ENCODE measurements around the gene TEC. TPM values are rescaled to one million over a fixed set of nuclear protein-coding genes. Genes with fewer than 3 reads are reported as not detected.

Gene TEC
- total RNA-seq, 2 experiments from 2014 or later: 2.8 TPM

- no peak for ATAC-seq (ENCODE audit: poor library complexity)
- intact Hi-C loops (cut with DNase I, micrococcal nuclease): loop anchor here in 1 of 2 experiments (5.0 kb wide), 1 partner anchor 344 kb away; no protein-coding TSS in a partner anchor
These were observed 8.4 kb downstream of the TEC start for GRCh38 chr4:48261281-48261680.

GRCh38 chr4:48259748-48260147 is 9.9 kb downstream of the TEC start:
- H3K27me3 ChIP-seq (ENCODE audit: control insufficient read depth in 1 of 2, insufficient read depth in 2 of 2, low read length in 2 of 2): no peaks in the 10 kb centered on the region
- no peak overlapping the region for H3K4me3 ChIP-seq (ENCODE audit: low read length)
- no peaks in the 10 kb centered on the region for H3K4me1 ChIP-seq (ENCODE audit: insufficient read depth, low read length)
- no peaks in the 10 kb centered on the region for H3K9me3 Mint-ChIP-seq
- intact Hi-C loops (cut with DNase I, micrococcal nuclease): loop anchor here in 1 of 2 experiments (5.0 kb wide), 1 partner anchor 342 kb away; no protein-coding TSS in a partner anchor
- ATAC-seq (ENCODE audit: poor library complexity) (no peak), DNase-seq (no peak)
- ChIA-PET POLR2A (no interaction called here), CTCF (no interaction called here)
- H3K4me3 Mint-ChIP-seq: no peak overlapping the region
- H3K27ac Mint-ChIP-seq: no peak overlapping the region
- H3K27me3 Mint-ChIP-seq: peaks cover 6% of the 10 kb centered on the region
- no peak for TF ChIP-seq CTCF (IDR thresholded peaks at IDR 0.05)
- no peaks in the 10 kb centered on the region for H3K36me3 Mint-ChIP-seq (ENCODE audit: low read depth)
- H3K4me1 Mint-ChIP-seq (ENCODE audit: low read depth): peaks cover 7% of the 10 kb centered on the region
- H3K36me3 ChIP-seq (ENCODE audit: insufficient read depth, low read length): no peaks in the 10 kb centered on the region
- H3K27ac ChIP-seq (ENCODE audit: low read depth in 1 of 2, low read length in 2 of 2): no peak overlapping the region
- no peaks in the 10 kb centered on the region for H3K9me3 ChIP-seq (ENCODE audit: control insufficient read depth in 1 of 2, insufficient read depth in 1 of 2, low read length in 2 of 2)

More at GRCh38 chr4:48261281-48261680, 8.4 kb downstream of the TEC start:
- Mint-ChIP-seq H3K4me3 (no peak overlapping the region), H3K4me1 (ENCODE audit: low read depth) (peaks cover 7% of the 10 kb centered on the region), H3K27ac (no peak overlapping the region), H3K27me3 (peaks cover 6% of the 10 kb centered on the region), H3K36me3 (ENCODE audit: low read depth) (no peaks in the 10 kb centered on the region), H3K9me3 (no peaks in the 10 kb centered on the region)
- no peaks in the 10 kb centered on the region for H3K27me3 ChIP-seq (ENCODE audit: control insufficient read depth in 1 of 2, insufficient read depth in 2 of 2, low read length in 2 of 2)
- H3K27ac ChIP-seq (ENCODE audit: low read depth in 1 of 2, low read length in 2 of 2): no peak overlapping the region
- ChIA-PET POLR2A (no interaction called here), CTCF (no interaction called here)
- DNase-seq: no peak
- no peak for TF ChIP-seq CTCF (IDR thresholded peaks at IDR 0.05)
- H3K4me1 ChIP-seq (ENCODE audit: insufficient read depth, low read length): no peaks in the 10 kb centered on the region
- H3K36me3 ChIP-seq (ENCODE audit: insufficient read depth, low read length): no peaks in the 10 kb centered on the region
- H3K4me3 ChIP-seq (ENCODE audit: low read length): no peak overlapping the region
- H3K9me3 ChIP-seq (ENCODE audit: control insufficient read depth in 1 of 2, insufficient read depth in 1 of 2, low read length in 2 of 2): no peaks in the 10 kb centered on the region

DNA sequence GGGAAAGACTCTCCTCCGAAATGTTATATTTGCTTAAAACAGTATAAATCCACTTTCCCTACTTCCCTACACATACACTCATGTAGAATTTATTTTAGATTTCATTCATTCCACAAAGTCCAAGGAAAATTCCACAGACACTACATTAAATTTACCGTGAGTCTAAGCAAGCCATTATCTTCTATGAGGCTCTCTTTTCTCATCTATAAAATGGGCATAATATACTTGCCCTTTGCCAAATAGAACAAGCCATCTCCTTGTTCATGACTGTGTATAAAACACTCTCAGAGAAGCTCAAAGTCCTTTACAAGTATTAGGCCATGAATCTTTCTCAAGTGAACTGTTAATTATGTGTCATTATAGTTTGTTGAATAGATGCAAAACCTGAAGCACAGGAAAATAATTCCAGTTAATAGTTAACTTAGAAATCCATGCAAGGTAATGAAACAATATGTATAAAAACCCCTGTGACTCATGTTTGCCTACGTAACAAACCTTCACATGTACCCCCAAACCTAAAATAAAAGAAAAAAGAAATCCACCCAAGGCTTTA is 10.7 kb downstream of the TEC start:
- Histone ChIP-seq H3K4me3 (ENCODE audit: low read length) (no peak overlapping the region), H3K27me3 (ENCODE audit: control insufficient read depth in 1 of 2, insufficient read depth in 2 of 2, low read length in 2 of 2) (no peaks in the 10 kb centered on the region), H3K9me3 (ENCODE audit: control insufficient read depth in 1 of 2, insufficient read depth in 1 of 2, low read length in 2 of 2) (no peaks in the 10 kb centered on the region), H3K27ac (ENCODE audit: low read depth in 1 of 2, low read length in 2 of 2) (no peak overlapping the region), H3K36me3 (ENCODE audit: insufficient read depth, low read length) (no peaks in the 10 kb centered on the region), H3K4me1 (ENCODE audit: insufficient read depth, low read length) (no peaks in the 10 kb centered on the region)
- ChIA-PET POLR2A (no interaction called here), CTCF (no interaction called here)
- no peak for TF ChIP-seq CTCF (IDR thresholded peaks at IDR 0.05)
- H3K27ac Mint-ChIP-seq: no peak overlapping the region
- DNase-seq (no peak), ATAC-seq (ENCODE audit: poor library complexity) (no peak)
- no peaks in the 10 kb centered on the region for H3K36me3 Mint-ChIP-seq (ENCODE audit: low read depth)
- intact Hi-C loops (cut with DNase I, micrococcal nuclease): no loop called here
- H3K9me3 Mint-ChIP-seq: no peaks in the 10 kb centered on the region
- peaks cover 6% of the 10 kb centered on the region for H3K27me3 Mint-ChIP-seq
- H3K4me3 Mint-ChIP-seq: no peak overlapping the region
- peaks cover 7% of the 10 kb centered on the region for H3K4me1 Mint-ChIP-seq (ENCODE audit: low read depth)
